GM04504 (cell line): ENCODE results near the gene ZNHIT2.

Experiments used
- DNase-seq: peaks from one replicate; pipeline ENCODE4 v3.0.0-alpha.2; 2012; ENCODE audit warnings: low read depth

Gene ZNHIT2

DNA sequence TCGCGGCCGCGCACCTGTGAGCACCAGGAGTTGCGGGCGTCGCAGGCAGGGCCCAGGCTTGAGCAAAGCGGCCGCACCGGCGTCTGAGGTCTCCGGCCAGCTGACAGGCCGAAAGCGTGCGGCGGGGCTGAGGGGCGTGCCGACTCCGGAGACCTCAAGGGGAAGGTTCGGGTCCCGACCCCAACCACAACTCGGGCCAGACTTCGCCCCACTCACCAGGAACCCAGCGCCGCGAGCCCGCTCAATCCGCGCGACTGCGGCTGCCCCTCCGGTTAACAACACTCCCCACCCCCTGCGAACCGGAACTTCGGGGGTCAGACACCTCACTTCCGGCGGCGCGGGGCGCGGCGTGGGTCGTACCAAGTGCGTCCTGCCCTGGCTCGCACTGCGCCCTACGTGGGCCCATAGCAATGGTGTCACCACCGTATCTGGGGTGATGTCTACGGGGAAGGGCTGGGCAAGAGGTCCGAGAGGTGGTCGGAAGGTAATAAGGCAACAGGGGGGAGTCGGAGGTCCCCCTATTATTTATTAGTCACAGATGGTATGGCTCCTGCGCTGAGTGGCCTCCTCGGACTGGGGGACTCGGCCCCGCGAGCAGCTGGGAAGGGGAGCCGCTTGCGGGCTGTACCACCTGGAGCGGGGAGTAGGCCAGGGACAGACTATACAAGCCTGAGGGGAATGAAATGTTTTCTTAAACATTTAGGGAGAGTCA, 16.9 kb upstream of the ZNHIT2 start, which contains the start of gene SYVN1:
TSS of gene SYVN1 (minus strand) at position 280 of the 712 bp plus-strand sequence. CDS start 918 bp downstream, outside the sequence.
- peak; percentile 74 for DNase-seq

DNA sequence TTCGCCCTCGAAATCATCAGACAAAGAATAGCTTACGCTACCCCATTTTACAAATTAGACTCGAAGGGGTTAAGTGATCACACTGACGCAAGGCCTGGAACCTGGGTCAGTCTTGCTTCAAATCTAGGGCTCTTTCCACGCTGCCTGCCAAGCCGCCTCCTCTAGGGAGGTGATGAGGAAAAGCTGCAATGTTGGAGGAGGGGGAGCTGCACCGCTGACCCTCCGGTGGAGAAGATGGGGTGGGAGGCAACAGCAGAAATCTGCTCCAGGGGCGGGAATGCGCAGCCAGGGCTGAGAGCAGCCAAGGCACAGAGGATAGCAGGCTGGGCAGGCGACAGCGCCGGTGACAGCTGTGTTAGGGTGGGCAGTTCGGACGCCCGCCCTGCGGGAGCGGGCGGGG, 16.2 kb upstream of the ZNHIT2 start:
- no peak for DNase-seq

DNA sequence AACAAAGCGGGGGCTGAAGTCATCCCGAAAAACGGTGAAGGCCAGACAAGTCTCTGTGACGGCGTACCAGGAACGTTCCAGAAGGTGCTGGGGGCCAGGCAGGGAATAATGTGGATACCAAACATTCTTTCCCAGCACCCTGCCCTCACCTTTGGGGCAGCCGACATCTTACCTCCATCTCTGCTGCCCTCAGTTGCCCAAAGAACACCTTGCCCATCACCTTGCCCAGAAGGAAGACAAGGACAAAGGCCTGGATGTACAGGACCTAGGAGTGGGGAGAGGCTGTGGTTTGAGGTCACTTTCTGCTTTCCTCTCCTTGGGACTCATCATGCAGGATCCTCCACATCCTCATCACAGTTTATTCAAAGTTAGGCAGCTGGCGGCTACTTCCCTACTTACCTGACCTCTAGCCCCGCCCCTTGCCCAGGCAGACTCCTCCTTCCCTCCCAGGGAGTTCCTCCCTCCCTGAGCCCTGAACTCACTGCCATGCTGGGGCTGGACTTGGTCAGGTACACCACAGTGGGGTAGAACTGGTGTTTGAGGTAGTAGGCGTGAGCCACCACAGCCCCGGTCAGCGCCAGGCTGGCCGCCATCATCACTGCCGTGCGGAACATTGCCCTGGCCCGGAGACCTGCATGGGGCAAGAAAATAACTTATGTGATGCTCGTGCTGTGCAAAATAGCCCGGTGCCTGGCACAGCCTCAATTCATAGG, 15.6 kb upstream of the ZNHIT2 start:
- DNase-seq: no peak

DNA sequence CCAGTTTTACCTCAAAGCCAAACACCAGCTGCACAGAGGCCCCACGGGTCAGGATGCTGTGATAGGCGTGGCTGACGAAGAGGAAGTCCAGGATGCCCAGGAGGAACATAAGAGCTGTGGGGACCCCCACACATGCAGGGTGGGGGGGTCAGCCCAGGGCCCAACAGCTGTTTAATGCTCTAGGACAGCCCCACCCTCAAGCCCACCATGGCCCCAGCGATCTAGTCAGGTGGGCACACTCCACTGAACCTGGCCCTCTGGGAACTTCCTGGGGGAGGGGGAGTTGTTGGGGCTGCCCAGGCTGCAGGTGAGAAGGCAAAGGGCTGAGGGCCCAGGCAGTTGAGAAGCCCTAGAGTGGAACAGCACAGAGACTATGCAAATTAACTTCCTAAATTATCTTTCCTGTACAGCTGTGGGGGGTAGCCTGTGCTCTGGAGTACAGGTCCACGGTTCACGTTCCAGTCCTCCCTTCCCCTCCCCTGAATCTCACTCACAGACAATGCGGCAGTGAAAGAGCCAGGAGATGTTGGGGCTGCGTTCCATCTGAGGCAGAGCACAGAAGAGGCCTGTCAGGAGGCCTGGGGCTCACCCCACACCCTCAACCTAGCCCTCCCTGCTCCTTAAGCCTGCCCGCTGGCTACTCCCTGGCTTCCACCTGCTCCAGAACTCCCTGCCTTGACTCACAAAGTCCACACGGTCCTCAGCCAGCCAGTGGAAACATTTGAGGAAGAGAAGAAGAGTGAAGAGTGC, 14.9 kb upstream of the ZNHIT2 start:
- no peak for DNase-seq

DNA sequence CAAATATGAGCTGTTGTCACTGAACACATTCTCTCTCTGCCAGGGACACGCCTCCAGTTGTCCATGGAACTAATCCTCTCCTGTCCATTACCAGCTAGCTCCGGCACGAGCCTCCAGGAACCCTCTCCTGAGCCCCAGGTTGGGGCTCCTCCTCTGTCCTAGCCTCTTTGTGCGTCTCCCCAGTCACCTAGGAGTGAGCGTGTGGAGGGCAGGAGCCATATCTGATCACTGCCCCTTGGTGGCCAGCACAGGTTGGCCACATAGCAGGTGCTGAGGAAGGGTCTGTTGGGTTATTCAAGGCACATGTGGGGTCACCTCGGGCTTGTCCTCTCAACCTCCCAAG, 14.4 kb upstream of the ZNHIT2 start:
- DNase-seq: no peak

DNA sequence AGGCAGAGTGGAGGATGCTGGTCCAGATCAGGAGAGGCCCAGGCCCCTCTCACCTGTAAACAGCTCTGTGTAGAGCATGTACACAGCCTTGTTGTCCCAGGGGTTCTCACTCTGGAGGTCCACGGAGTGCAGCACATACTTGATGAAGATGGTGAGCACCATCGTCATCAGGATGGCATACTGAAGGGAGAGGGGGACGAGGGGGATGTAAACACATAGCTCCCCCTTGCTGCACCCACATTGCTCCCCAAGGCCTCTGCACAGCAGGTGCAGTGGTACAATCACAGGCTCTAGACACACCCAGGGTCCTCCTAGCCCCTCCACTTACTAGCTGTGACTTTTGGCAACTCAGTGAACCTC, 13.9 kb upstream of the ZNHIT2 start:
- DNase-seq: no peak

DNA sequence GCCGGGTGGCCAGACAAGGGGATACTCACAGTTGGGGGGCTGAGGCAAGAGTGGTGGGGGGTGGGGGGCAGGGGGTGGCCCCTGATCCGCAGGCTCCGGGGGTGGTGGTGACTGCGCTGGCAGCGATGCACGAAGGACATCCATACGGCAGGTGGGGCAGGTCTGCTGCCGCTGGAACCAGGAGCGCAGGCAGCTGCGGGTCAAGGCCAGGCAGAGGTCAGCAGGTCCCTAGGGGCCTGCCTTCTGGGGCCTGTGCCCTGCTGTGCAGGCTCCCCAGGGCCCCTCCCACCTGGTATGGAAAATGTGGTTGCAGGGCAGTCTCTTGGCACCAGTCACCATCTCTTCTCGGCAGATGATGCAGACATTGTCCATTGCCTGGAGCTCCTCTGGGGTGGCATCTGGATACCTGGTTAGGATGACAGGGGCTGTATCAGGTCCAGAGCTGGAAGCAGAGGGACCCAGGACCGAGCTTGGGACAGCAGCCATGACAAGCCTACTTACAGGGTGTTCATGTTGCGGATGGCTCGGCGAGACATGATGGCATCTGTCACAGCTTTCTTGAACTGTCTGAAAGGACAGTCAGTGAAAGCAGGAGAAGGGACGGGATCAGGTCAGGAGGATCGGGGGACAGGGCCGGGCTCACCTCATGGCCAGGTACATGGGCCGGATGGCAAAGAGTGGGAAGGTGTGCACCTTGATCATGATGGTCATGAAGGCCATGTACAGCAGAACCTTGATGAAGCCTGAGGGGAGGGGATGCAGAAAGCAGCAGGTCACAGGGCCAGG, 13.3 kb upstream of the ZNHIT2 start:
- no peak for DNase-seq

DNA sequence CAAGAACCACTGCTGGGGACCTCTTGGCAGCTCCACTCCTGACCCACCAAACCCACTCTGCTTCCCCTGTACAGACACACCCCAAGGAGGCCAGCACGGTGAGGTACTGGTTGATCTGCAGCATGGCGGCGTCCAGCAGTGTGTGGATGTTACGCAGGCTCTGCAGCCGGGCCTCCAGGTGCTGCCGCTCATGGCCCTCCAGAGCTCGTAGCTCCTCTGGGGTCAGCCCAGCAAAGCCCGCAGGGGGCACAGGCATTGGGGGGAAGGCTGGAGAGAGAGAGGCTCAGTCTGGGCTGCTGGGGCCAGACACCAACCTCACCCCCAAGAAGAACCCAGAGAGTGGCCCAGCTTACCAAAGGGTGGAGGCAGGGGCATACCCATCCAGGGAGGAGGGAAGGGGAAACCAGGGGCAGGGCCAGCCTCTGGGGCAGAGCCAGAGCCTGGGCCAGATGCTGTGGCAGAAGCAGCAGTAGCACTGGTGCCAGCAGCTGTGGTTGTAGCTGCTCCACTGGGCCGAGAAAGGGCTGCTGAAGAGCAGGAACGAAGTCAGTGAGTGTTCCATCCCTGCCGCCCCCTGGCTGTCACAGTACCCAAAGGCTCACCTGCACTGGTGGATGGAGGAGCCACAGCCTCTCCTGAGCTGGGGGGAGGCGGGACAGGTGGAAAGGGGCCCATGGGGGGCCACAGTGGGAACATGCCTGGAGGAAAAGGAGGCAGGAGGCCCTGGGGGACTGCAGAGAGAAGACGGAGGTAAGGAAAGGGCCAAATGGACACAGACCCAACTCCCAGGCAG, 12.3 kb upstream of the ZNHIT2 start:
- DNase-seq: no peak

DNA sequence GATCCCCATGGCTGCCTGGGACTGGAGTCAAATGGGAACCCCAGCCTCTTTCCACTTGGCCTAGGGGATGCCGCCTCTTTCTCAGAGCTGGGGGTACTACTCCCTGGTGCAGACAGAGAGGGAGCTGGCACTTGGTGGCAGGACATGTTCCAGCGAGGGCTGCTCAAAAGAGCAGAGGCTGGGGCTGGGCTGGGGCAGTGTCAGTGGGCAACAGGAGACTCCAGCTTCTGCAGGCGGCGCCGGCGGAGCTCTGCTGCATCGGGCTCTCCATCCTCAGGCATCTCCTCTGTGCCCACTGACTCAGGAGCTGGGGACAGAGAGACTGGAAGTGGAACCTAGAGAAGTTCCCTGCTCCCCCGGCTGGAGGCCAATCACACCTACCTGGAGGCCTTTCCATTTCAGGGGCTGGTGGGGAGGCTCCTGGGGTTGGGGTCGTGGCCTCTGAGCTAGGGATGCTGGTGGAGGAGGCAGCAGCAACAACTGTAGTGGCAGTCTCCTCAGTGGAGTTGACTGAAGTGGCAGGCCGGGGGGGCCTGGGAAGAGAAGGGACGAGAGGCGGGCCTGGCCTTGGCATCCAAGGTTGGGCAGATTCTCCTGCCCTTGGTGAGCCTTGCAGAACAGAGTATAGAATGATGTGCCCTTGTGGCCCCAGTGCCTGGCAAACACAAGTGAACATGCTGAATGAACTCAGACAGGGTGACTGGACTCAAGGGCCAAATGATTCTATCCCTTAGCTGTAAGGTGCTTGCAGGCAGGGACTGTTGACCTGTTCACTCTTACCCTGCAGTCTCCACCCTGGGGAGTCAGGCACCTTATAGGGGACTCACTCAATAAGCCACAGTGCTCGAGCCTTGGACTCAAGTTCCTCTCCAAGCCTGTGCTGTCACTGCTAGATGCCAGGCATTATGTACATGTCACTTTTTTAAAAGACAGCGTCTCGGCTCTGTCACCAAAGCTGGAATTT, 11.0 kb upstream of the ZNHIT2 start:
- DNase-seq: no peak

DNA sequence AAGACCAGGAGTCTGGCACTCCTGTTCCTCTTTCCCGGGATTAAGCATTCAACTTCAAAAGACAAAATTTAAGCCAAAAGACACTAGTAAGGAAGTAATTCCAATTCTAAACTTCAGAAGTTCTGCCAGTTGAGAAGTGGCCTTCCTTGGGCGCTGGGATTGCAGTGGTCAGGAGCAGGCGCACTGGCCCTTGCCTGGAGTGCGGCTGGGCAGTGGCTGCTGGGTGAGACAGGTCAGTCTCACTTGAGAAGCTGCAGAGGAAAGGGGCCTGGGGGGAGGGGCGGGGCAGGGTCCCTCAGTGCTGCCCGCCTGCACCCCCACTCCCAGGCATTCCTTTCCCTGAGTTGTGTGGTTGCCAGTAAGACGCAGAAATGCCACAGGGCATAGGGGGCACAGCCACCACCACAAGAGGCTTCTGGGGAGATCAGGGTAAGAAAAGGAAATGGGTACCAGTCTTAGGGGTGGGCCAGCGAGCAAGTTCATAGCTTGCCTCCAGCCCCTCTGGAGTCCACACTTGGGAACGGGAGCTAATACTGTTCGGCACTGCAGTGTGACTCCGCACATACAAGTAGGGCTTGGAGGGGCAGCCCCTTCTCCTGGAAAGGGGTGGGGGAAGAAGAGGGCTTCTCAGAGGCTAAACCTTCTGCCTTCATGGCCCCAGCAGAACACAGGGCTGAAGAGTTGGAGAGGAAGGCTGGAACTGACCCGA, 10.1 kb upstream of the ZNHIT2 start:
- DNase-seq: no peak

DNA sequence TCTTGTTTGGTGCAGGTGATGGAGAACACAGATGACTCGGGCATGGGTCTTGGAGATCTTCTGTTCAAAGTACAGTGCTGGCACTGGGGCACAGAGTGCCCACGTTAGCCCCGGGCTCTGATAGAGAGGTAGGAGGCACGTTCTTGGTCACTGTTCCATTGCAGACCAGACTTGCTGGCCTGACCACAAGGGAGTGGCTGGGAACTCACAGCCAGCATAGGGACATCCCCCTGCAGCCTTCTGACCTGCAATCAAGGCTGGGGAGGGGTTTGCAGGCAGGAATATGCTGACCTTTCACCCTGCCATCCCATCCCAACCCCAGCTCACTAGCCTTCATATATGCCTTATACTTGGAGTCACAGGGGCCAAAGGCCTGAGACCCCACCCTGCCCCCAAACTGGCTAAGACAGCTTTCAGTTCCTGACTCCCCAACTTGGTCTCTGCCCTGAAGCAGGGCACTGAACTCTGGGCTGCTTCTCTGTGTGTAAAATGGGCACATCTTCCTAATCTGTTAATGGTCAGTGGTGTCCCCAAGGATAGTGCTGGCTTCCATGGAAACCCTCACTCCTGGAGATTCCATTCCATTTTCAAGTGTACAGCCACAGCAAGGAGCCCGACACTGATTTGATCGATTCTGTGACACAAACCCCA, 9.2 kb upstream of the ZNHIT2 start:
- no peak for DNase-seq

DNA sequence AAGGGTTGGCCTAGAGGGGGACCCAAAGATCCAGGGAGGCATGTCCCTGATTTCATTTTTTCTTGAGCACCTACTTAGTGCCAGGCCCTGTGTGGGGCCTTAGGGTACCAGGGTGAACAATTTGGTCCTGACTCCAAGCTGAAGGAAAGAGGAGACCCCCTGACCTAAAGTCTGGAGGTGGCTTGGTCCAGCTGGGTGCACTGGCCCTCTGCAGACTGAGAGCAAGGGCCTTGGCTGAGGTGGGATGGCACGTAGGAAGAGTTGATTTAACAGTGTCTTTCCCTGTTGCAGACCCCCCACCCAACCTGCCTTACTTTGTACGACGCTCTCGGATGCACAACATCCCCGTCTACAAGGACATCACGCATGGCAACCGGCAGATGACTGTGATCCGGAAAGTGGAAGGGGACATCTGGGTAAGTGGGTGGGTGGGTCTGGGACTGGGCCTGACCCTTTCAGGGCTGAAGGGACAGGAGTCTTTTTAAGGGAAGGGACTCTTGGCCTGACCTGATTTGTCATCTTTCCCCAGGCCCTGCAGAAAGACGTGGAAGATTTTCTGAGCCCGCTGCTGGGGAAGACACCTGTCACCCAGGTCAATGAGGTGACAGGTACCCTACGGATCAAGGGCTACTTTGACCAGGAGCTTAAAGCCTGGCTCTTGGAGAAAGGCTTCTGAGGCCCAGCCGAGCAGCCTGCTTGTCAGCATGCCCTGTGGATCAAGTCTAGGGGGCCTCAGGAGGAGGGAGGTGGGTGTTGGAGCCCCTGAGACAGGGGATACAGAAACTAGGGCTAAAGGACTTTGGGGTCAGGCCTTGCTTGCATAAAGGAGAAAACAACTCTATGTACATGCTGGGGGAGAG, 7.9 kb upstream of the ZNHIT2 start:
- no peak for DNase-seq

DNA sequence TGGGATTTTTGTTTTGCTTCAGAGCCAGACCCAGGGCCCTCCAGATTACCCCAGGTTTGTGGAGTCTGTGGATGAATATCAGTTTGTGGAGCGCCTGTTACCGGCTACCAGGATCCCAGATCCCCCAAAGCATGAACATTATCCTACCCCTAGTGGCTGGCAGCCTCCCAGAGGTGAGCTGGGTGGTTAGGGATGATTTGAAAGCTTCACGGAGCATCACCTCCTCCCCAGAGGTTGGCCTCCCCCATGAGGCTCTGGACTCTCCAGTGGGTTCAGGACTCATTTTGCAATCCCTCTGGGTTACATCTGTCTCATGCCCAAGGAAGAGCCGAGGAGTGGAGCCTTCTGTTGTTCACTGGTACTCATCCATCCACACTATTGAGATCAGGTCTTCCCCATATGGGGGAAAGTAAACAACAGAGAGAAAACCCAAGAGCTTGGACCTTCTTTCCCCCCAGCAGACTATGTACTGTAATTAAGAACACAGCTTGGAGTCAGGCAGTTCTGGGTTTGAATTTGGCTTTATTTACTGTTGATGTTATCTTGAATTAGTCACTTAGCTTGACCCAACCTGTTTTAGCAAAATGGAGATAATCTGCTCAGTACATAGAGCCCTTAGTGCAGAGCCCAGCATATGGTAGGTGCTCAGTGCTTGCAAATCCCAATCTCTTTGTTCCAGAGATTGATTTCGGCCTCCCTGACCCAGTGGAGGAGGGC, 7.1 kb upstream of the ZNHIT2 start:
- DNase-seq: no peak

DNA sequence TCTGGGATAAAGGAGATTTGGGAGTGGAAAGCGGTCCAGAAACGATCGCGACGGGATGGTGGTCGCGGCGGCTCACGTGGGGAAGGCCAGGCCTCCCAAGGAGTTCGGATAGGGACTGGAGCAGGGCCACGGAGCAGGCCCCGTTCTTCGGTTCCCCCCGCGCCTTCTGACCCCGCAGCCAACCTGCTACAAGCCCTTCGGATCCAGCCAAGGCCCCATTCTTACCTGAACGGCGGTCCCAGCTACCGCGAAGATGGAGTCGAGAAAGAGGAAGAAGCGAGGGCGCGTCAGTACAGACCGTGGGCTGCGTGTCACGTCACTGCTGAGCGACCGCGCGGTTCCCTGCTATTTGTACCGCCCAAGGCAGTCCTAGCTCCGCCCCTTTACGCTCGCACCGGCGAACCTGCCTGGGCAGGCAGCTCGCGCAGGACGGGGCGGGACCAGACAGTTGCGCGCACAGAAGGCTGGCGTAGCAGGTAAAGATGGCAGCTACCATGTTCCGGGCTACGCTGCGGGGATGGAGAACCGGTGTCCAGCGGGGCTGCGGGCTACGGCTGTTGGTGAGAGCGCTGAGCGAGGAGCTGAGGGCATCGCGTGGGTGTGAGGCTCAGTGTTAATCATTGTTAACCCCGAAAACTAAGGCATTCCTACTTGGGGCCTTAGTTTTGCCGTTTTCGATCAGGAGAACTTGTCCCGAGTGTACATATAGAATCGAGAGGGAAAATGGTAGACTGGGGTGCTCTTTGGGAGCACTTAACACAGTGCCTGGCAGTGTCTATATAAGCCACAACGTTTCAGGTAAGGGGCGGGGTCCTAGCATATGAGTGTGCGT, 4.6 kb upstream of the ZNHIT2 start, which contains the start of the genes FAU and MRPL49:
TSS of gene FAU (minus strand) at position 270 of the 832 bp plus-strand sequence. CDS start 321 bp downstream, outside the sequence.
TSS of gene MRPL49 (plus strand) at position 457 of the 832 bp plus-strand sequence. CDS start at position 483, 26 bp downstream.
- DNase-seq: peak; percentile 93

DNA sequence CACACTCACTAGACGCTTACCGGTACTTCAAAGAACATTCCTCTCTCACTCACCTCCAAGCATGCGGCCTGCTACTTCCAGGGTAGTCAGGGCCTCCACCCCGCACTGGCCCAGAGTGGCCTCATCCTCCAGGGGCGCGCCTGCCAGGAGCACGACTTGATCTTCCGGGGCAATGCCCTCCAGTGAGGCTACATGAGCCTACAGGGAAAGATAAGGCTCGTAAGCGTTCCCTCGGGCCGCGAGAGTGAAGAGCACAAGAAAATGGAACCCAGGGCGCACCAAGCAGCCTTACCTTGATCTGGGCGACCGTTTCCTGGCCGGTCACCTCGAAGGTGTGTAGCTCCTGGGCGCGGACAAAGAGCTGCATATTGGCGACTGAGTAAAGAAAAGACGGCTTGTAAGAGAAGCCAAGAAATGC, 4.0 kb upstream of the ZNHIT2 start:
- no peak for DNase-seq

DNA sequence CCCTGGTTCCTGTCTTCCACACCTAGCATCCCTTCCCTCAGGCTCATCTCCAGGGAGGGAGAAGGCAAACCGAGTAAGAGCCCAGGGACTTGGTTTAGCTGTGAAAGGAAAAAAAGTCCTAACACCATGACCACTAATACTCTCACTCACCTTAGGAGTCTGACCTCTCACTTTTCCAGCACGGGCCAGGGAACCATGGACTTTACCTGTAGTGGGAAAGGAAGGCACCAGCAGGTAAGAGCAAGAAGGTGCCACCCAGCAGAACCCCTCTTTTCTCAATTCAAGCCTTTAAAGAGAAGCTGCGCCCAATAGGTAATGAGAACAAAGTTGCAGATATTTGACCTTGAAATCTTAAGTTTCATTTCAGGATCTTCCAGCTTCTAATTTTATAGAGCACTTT, 3.3 kb upstream of the ZNHIT2 start:
- no peak for DNase-seq
